ENCODE results near the gene MBD2.
A peak's percentile ranks its signal among the peaks of the same experiment; 100 is the strongest.
"Not testable (repeated sequence)": the region's sequence is repeated elsewhere in the genome, so short reads cannot be mapped to it uniquely, and the experiment has no call there.

The MBD2 gene

DNA sequence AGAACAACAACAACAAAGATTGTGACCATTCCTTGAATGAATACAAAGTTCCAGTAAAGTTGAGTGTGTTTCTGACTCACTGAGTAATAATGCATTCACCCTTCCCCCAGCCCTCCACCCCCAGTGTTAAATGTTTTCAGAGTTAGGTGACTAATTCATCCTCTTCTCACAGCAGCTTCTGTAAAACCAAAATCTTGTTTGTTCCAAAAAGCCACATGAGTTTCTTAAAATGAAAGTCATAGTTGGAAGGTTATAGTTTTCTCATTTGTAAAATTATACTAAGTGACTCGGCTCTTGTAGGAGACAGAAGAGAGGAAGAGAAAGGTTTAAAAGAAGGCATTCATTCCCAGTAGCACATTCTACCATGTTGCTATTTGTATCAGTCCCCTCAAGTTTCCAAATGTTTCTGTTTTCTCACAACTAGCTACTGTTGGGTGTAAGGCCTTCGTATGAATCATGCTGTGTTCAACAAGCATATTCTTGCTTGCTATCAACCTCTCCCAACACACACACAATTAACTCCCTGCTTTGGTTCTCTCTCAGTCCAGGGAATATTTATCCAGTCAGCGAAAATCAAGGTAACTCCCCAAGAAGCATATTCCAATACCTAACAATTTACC is 75.3 kb downstream of the MBD2 start:
- peak; percentile 91 for DNase-seq (ENCODE audit: low spot score)

DNA sequence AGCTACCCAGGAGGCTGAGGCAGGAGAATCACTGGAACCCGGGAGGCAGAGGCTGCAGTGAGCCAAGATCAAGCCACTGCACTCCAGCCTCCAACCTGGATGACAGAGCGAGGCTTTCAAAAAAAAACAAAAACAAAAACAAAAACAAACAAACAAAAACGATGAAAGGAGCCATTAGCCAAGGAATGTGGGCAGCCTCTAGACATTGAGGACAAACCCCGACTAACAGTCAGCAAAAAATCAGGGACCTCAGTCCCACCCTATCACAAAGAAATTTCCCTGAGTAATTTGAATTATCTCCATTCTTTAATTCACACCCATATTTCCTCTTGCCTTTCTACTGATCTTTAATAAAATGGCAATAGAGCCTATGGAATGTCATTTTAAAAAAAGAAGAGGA is 75.8 kb downstream of the MBD2 start:
- no peak for DNase-seq (ENCODE audit: low spot score)

DNA sequence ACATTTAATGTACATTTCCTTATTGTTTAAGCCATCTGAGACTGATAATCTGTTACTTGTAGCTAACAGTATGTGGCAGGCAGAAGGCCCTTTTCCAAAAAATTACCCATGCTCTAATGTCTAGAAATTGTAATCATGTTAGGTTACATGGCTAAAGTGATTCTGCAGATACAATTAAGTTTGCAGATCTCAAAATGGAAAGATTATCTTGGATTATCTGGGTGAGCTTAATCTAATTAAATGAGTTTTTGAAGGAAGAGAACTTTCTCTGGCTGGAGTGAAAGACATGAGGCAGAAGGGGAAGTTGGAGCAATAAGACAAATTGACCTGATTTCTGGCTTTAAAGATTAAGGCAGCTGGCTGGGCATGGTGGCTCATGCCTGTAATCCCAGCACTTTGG is 76.3 kb downstream of the MBD2 start:
- no peak for DNase-seq (ENCODE audit: low spot score)

DNA sequence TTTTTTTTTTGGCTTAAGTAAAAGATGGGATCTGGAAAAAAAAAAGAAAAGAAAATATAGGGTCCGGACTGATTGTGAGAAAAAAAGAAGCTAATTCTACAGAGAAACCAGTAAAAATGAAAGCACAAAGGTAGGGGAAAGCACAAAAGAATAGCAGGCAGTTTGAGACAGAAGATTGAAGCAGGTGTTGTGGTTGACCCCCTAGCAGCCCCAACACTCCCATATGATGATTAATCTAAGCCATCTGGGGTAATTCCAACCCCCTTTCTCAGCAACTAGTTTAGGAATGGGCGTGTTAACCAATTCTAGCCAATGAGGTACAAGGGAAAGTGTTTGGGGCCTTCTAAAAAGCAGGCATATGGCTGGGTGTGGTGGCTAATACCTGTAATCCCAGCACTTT is 77.0 kb downstream of the MBD2 start:
- DNase-seq (ENCODE audit: low spot score) = no peak

DNA sequence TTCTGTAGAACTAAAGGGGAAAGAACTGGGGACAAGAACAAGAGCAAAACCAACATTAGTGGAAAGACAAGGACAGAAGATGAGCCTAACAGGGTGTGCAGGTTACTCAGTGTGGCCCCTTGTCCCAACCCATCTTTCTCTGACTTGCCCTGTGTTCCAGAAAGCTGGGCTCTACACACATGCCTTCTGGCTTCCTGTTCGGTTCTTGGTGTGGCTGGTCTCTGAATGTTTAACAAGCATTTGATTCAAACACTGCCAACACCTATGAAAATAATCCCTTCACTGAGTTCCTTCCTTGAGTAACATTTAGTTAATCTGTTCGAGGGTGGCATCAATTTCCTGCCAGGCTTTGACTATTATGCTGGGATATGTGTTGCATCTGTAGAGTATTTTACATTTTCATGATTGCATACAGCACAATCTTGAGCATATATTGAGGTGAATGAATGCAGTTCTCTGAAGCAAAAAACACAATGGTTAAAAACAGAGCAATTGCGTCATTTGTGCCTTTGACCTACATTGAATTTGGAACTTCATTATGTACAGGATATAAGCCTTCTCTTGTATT is 83.3 kb downstream of the MBD2 start:
- no peak for DNase-seq (ENCODE audit: low spot score)

DNA sequence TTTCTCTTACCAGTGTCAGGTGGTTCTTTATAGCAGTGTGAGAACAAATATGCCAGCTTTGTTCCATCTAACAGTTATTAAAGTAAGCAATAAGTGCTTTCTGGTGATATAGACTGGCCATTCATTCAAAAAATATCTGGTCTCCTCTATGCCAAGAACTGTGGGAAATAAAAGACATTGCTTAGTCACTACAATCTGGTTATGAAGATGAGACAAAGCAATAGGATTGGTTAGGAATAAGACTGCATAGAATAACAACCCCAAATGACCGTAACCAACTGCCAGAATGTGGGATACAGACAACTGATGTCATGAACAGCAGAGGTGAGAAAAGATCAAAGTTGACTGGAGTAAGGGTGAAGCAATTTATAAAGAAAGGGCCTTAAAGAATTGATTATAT is 83.8 kb downstream of the MBD2 start:
- no peak for DNase-seq (ENCODE audit: low spot score)

DNA sequence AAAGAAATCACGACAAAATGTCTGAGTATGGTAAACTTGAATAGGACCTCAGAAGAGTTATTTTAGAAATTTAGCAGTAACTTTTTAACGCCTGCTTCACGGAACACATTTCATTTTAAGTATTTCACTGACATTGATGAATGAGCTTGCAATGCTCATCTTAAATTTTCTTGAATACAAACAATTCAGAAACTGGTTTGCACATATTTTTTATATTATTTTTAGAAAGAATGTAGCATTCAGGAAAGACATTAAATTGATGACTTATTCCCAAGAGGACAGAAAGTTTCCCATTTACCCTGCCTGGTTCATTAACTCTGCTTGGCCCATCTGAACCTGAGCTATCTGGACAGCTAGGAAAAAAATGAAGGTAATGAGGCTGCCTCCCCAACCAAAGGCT is 89.3 kb downstream of the MBD2 start:
- no peak for DNase-seq (ENCODE audit: low spot score)

DNA sequence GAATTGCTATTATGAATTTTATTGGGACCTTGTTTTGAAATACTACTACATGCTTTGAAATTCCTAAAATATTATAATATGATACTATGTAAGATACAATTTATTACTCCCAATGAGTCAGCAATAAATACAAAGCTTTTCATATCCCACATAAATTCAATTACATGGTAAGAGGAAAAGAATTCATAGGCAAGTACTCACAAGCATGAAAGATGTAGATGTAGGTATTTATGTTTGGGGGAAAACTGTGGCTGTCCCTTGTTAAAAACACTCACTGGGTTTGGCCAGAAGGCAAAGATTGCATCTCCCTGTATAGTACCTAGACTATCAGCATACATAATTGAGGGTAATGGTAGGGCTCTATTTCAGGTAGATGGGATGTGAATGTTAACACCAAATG is 90.4 kb downstream of the MBD2 start:
- no peak for DNase-seq (ENCODE audit: low spot score)

DNA sequence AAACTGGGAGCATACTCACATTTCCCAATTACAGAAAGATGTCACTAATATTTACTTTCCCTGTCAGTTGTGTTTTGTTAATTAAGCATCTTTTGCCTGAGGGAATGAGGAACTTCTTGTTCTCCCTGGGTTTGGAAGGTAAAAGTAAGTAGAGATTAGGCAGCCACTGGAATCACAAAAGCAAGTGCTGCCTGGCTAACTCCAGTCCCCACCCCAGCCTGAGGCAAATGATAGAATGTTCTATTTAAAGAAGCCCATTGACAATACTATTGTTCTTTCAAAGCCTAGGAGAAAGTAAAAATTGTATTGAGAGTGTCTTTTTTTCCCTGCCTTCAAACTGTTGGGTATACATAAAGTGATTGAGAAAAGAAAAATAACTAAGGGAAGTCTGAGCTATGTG is 93.8 kb downstream of the MBD2 start:
- DNase-seq (ENCODE audit: low spot score) = no peak

DNA sequence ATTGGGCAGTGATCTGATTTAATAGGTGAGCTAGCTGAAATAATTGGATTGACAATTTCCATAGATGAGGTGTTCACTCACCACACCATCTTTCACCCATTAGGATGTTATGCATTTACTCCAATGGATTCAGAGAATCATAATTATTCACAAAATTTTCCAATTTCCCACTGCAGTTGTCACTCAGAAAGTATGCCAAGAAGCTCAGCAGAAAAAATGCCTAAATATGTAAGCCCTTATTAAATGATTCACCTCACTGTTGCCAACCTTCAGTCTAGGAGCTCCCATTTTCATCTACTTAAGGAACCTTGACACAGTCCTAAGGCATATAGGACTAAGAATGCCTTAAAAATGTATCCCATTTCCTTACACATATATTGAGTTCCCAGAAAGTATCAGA is 94.3 kb downstream of the MBD2 start:
- DNase-seq (ENCODE audit: low spot score) = no peak

DNA sequence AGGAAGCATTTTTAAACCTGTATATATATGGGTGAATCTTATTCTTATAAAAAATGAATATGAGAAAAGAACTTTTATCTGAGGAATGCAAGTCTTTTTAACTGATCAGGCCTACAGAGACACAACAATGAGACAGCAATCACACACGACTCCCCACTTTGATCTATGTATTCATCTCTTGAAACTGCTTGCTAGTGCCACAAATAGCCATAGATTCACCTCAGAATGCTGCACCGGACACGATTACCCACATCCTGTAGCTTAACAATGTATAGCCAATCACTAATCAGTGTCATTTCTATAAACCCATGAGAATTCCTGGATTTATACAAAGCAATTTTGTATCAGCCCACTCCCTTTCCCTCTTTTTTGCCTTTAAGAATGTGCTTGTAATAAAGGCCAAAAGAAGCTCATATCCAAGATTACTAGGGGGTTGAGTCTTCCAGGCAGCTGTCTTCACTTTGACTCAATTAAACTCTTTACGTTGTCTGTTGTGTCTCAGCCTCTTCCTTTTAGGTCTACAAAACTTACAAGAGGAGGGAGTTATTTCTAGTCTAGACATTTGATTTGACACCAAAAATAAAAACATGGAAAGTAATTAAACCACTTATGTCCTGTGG is 94.9 kb downstream of the MBD2 start:
- no peak for DNase-seq (ENCODE audit: low spot score)

DNA sequence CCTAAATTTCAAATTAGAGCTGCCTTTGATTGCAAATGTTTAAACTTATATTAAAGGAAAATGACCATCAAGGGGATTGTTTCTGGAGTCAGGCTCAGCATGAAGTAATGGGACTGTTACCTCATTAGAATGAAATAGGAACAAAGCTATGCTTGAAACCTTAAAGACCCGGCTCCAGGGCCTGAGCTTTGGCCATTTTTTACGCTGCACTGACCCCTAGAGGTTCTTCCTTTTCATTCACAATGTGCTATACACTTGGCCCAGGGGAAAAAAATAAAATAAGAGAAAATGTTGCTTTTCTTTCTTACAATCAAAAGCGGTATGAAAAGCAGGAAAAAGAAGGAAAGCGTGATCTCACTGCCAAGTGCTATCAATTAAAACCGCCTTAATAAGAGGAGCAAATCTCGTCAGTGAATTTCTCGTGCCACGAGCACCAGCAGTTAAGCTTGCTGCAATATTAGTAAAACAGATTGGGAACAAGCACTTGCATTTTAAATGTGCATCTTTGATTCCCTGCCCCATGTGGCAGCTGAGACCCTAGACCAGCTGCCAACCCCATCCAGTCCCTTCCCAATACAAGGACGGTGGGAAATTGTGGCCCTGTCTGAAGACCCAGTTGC is 96.6 kb downstream of the MBD2 start:
- peak; percentile 35 for DNase-seq (ENCODE audit: low spot score)

DNA sequence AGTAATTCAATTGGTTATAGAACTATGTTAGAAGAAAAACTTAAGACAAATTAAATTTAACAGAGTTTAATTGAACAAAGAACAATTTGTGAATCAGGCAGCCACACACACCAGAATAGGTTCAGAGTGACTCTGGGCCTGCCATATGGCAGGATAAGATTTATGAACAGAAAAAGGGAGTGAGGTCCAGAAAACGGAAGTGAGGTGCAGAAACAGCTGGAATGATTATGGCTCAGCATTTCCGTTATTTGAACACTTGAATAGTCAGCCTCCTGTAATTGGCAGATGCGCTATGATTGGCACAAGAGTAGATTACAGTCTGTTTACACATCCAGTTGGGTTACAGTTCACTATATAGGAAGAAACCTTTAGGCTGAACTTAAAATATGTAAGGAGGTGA is 99.0 kb downstream of the MBD2 start:
- DNase-seq (ENCODE audit: low spot score) = no peak

DNA sequence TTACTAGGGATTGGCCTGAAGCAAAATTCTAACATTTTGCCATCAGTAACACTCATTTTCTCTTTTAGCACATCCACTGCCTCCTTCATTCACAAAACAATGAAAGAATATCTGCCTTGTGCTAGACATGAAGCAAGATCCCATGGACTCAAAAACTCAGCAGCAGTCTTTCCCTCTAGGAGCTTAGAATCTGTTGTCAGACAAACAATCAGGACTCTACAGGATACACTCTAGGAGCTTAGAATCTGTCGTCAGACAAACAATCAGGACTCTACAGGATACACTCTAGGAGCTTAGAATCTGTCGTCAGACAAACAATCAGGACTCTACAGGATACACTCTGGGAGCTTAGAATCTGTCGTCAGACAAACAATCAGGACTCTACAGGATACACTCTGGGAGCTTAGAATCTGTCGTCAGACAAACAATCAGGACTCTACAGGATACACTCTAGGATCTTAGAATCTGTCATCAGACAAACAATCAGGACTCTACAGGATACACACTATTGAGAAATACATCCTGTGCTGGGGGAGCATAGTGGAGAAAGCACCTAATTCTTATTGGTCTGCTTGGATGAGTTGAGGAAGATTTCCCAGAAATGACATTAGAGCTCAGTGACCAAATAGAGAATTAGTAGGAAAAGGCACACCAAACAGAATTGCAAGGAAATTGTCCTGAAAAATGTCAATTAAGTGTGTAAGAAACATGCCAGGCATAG is 100.6 kb downstream of the MBD2 start:
- not testable (repeated sequence) for DNase-seq (ENCODE audit: low spot score)

DNA sequence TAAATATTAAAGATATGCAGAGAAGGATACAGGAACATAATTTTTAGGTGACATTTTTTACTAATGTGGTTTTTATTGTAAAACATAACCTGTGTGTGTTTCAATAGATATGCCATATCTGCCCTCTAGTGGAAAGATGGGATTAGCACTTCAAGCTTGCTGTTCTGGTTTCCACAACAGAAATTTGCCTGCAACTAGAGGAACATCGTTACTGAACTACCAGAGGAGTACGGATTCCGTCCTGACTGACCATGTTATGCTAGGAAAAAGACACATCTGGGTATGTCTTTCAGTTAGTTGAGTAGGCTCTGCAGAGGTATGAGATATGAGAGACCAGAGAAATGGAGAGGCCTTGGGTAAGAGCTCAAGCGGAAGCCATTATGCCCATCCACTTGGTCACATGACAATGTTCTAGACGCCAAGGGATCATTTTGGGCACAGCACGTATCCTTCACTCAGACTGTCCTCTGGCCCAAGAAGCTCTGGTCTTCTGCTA is 104.9 kb downstream of the MBD2 start:
- DNase-seq (ENCODE audit: low spot score) = peak; percentile 21

DNA sequence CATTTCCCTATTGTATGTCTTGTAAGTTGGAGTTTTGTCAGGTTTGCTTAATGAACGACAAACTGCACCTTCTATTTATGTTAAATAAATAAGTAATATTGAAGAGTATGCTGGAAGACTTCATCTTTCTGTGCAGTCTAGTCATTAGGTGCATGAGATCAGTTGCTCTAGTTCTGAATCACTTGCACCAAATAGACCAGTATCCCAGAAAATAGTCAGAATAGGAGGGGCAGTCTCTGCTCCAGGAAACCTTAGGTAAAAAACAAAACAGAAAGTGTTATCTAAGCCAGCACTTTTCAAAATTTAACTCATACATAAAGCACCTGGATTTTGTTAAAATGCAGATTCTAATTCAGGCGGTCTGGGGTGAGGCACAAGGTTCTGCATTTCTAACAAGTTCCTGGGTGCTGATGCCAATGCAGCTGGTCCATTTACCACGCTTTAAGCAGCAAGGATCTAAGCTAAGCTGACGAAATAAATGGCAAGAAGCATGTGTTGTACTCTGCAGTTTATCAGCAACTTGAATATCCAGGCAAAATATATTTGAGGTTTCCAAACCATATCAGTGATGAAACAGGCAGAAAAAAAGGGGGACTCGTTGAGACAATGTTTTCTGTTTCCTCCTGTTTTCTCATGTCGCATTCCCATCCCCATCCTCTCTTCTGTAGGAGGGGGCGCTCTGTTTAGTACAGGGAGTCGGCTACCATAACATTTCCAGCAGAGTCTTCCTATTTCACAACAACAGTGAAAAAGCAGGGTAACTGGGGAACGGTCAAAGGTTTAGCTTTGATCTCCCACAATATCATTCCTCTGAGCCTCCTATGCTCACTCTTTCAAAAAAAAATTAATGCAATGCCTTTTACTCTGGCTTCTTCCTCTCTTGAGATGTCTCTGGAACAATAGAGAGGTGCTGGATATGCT is 106.4 kb downstream of the MBD2 start:
- no peak for DNase-seq (ENCODE audit: low spot score)

DNA sequence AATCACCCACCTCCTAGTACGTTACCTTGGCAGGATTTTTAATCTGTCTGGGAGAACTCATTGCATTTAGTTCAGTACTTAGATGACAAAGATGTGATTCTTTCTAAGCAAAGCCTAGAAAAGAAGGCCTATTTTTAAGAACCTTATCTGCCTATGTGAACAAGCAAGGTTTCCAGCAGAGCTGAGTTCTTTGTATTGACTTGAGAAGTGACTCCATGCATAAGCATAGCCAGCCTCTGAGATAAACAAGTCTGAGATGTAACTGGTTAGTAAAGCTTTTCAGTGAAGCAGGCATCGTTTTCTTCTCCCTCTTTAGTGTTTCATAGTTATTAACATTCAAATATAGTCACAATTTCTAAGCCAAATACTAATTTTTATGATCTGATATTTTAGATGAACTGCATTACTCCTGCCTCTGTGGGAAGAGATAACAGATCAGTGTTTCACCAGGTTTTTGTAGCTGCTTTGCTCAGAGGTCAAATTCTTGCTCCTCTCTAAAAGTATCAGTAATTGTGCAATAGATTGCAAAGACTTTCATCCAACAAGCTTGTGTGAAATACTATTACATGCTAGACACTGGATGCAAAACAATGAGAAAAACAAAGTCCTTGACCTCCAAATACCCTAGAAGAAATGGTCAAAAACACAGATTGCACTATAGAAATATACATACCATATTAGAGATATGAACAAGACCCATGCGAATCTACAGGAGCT is 107.8 kb downstream of the MBD2 start:
- DNase-seq (ENCODE audit: low spot score) = no peak

DNA sequence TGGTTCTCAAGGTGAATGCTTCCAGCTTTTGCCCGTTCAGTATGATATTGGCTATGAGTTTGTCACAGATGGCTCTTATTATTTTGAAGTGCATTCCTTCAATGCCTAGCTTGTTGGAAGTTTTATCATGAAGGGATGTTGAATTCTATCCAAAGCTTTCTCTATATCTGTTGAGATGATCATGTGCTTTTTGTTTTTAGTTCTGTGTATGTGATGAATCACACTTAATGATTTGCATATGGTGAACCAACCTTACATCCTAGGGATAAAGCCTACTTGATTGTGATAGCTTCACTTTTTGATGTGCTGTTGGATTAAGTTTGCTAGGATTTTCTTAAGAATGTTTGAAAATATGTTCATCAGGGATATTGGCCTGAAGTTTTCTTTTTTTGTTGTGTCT is 112.1 kb downstream of the MBD2 start:
- no peak for DNase-seq (ENCODE audit: low spot score)

DNA sequence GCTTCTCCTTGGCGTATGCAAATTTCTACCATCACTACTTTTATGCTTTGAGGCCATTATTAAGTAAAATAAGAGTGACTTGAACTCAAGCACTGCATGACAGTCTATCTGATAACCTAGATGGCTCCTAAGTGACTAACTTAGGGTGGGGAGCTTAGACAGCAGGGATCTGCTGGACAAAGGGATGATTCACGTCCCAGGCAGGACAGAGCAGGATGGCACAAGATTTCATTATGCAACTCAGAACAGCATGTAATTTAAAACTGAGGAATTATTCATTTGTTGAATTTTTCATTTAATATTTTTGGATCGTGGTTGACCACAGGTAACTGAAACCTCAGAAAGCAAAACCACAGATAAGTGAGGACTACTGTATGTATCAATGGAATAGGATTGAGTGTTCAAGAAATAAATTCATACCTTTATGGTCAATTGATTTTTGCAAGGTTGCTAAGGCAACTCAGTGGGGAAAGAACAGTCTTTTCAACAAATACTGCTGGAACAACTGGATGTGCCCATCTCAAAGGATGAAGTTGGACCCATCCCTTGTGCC is 115.3 kb downstream of the MBD2 start:
- no peak for DNase-seq (ENCODE audit: low spot score)

DNA sequence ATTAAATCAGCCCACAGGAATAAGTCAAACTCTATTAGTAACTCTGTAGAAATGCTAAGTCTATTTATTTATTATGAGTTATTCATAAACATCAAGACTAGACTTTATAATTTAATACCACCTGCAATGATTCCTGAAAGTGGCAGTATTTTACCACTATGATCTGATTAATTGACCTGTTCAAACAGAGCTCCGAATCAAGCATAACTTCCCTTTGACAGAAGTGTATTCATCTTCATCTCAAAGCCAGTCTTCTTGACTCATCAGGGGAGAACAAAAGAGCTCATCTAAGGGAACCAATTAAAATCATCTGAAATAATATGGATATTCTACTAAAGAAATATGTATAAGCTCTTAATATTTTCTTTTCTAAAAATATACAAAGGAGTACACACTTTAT is 122.3 kb downstream of the MBD2 start:
- no peak for DNase-seq (ENCODE audit: low spot score)

Measured in COLO829 (cell line).